HepG2 (cell line): ENCODE measurements around the gene KSR1. TPM values are rescaled to one million over a fixed set of nuclear protein-coding genes. Genes with fewer than 3 reads are reported as not detected.

Experiments
- ATAC-seq: fragments of 200-7000 bp; cut with Tn5 transposase; 3 replicates; pipeline ENCODE4 v1.9.1; 2020; ENCODE audit warnings: mild to moderate bottlenecking, moderate library complexity
- BruUV-seq: library from RNA; stranded (reverse); fragments of 400-500 nt; replicated peaks from 2 replicates; lab custom pipeline; 2021; lab: Mats Ljungman, UMichigan
- CTCF ChIA-PET: fragments of 300-600 bp; formaldehyde crosslinking; extraction: SDS; loops from one replicate; lab custom pipeline; 2021; ENCODE audit warnings: low total read pairs, inconsistent platforms, low intra/inter-chr PET ratio; lab: Yijun Ruan, JAX
- POLR2A ChIA-PET: fragments of 350-600 bp; sonication (Branson Sonifier 250); formaldehyde crosslinking; loops from one replicate; lab custom pipeline; 2020; ENCODE audit warnings: antibody characterized with exemption, inconsistent platforms; lab: Yijun Ruan, JAX
- DNase-seq: peaks from one replicate; pipeline ENCODE4 v3.0.0-alpha.2; 2015; ENCODE audit warnings: low spot score
- FAIRE-seq: peaks from 3 replicates; lab custom pipeline; 2011; peaks lifted over from hg19 to GRCh38; lab: Jason Lieb, UNC
- H2AFZ ChIP-seq: one replicate; pipeline ENCODE4 v1.6.1; 2011; ENCODE audit warnings: low read length, inconsistent platforms
- H3K27ac ChIP-seq: fragments of 300-600 bp; 3 replicates; pipeline ENCODE4 v1.8.0; 2011; ENCODE audit warnings: mixed run types, mild to moderate bottlenecking, mixed read lengths, low read length, inconsistent platforms; ENCODE audit not compliant: insufficient read depth; ENCODE audit errors: extremely low read length
- H3K27me3 ChIP-seq, 2 experiments: fragments of 200-600 bp in 1 of 2; 2 replicates in 1 of 2; 3 replicates in 1 of 2; pipeline versions ENCODE4 v1.6.0 to v1.8.0; 2011; ENCODE audit warnings: low read length in 2 of 2, mild to moderate bottlenecking in 2 of 2, moderate library complexity in 2 of 2, inconsistent platforms in 1 of 2; ENCODE audit not compliant: insufficient read depth in 2 of 2, control insufficient read depth in 1 of 2
- H3K36me3 ChIP-seq, 2 experiments: fragments of 200-600 bp in 1 of 2; replicated peaks in 1 of 2; 2 replicates in 1 of 2; 3 replicates in 1 of 2; pipeline versions ENCODE4 v1.5.1 to v1.8.0; 2011; ENCODE audit warnings: low read length in 2 of 2, inconsistent platforms in 1 of 2; ENCODE audit not compliant: insufficient read depth in 2 of 2, control insufficient read depth in 1 of 2
- H3K4me1 ChIP-seq: 2 replicates; pipeline ENCODE4 v1.5.1; 2012; ENCODE audit warnings: low read length, inconsistent platforms; ENCODE audit not compliant: insufficient read depth
- H3K4me2 ChIP-seq: 2 replicates; pipeline ENCODE4 v1.6.0; 2011; ENCODE audit warnings: low read depth, low read length, inconsistent platforms
- H3K4me3 ChIP-seq, 3 experiments: fragments of 200-600 bp in 1 of 3; sonication (generic), shearing (Covaris generic) in 1 of 3; replicated peaks in 1 of 3; 2 replicates each; pipeline ENCODE4 v1.5.1; 2011 to 2016; ENCODE audit warnings: low read length in 3 of 3, inconsistent platforms in 2 of 3, low read depth in 2 of 3, mild to moderate bottlenecking in 2 of 3, control low read depth in 1 of 3, mixed read lengths in 1 of 3; ENCODE audit not compliant: insufficient read depth in 1 of 3
- H3K79me2 ChIP-seq: one replicate; pipeline ENCODE4 v1.6.1; 2011; ENCODE audit warnings: low read length, inconsistent platforms; ENCODE audit not compliant: insufficient read depth
- H3K9ac ChIP-seq: 2 replicates; pipeline ENCODE4 v1.6.0; 2011; ENCODE audit warnings: mild to moderate bottlenecking, low read depth, low read length, inconsistent platforms; ENCODE audit not compliant: insufficient read depth
- H3K9me3 ChIP-seq: 2 replicates; pipeline ENCODE4 v1.5.1; 2012; ENCODE audit warnings: mild to moderate bottlenecking, low read length
- H4K20me1 ChIP-seq: 2 replicates; pipeline ENCODE4 v1.6.0; 2011; ENCODE audit warnings: inconsistent platforms, mild to moderate bottlenecking, low read length, moderate library complexity; ENCODE audit not compliant: insufficient read depth
- CC2D1A ChIP-seq: sonication (generic); formaldehyde crosslinking; IDR thresholded peaks from 2 replicates; pipeline ENCODE4 v1.8.1; 2023; ENCODE audit warnings: mild to moderate bottlenecking, missing genetic modification reagents
- HNRNPK ChIP-seq: fragments of 200-400 bp; formaldehyde crosslinking; IDR thresholded peaks from 2 replicates; pipeline ENCODE4 v1.6.1; 2018; ENCODE audit warnings: low read length, low read depth, moderate library complexity, mild to moderate bottlenecking; ENCODE audit not compliant: poor library complexity, severe bottlenecking
- KLF6 ChIP-seq: IDR thresholded peaks from 2 replicates; pipeline ENCODE4 v1.8.0; 2016; ENCODE audit warnings: missing biosample characterization, missing genetic modification reagents
- SNAPC2 ChIP-seq: sonication (generic); formaldehyde crosslinking; IDR thresholded peaks from 2 replicates; pipeline ENCODE4 v1.8.1; 2022; ENCODE audit warnings: mild to moderate bottlenecking, missing genetic modification reagents
- ZMYM4 ChIP-seq: sonication (generic); formaldehyde crosslinking; IDR thresholded peaks from 2 replicates; pipeline ENCODE4 v1.8.1; 2023; ENCODE audit warnings: mild to moderate bottlenecking, missing genetic modification reagents
- ZNF256 ChIP-seq: sonication (generic); formaldehyde crosslinking; conservative IDR thresholded peaks from 2 replicates; pipeline ENCODE4 v1.4.0; 2020; ENCODE audit warnings: missing genetic modification reagents
- ZNF264 ChIP-seq: sonication (generic); formaldehyde crosslinking; IDR thresholded peaks from 2 replicates; pipeline ENCODE4 v1.4.0; 2020; ENCODE audit warnings: missing genetic modification reagents
- ZNF546 ChIP-seq: sonication (generic); formaldehyde crosslinking; conservative IDR thresholded peaks from 2 replicates; pipeline ENCODE4 v1.8.1; 2023; ENCODE audit warnings: mild to moderate bottlenecking, missing genetic modification reagents
- ZNF644 ChIP-seq: IDR thresholded peaks from 2 replicates; pipeline ENCODE4 v1.6.1; 2016; ENCODE audit warnings: low read depth
- ZNF75D ChIP-seq: sonication (generic); formaldehyde crosslinking; IDR thresholded peaks from 2 replicates; pipeline ENCODE4 v1.8.1; 2023; ENCODE audit warnings: missing genetic modification reagents, mild to moderate bottlenecking, borderline replicate concordance
- WGBS: methylation state at CpG from one replicate; pipeline ENCODE4 v1.1.6; 2017; ENCODE audit warnings: low lambda C conversion rate; 5-methylcytosine and 5-hydroxymethylcytosine counted together
- in situ Hi-C: cut with HindIII; loops from 2 replicates; pipeline ENCODE4 v1.10.0; 2017; ENCODE audit warnings: low pct_unique_long_range_greater_than_20kb; ENCODE audit not compliant: extremely low pct_ligation_motif_present
- intact Hi-C: fragments of 100-400 bp; cut with micrococcal nuclease; formaldehyde crosslinking; loops from one replicate; pipeline ENCODE4 v1.10.0; 2022; ENCODE audit not compliant: unreplicated experiment
- polyA plus RNA-seq, 8 experiments: library from polyadenylated mRNA; depleted of rRNA in 3 of 8; stranded (reverse) in 7 of 8; unstranded in 1 of 8; fragments of >200 nt; fragmentation: Illumina TruSeq in 4 of 8; extraction: Trizol in 4 of 8; gene quantifications; 2 replicates each; pipeline versions ENCODE4 v1.2.1 to v1.2.3, GENCODE V29; 2011 to 2016; ENCODE audit warnings: low read depth in 4 of 8, missing spikeins in 1 of 8, mixed read lengths in 1 of 8; ENCODE audit not compliant: insufficient read depth in 1 of 8
- total RNA-seq, 5 experiments: library from RNA; depleted of rRNA; stranded (reverse); fragments of >200 nt; fragmentation: Illumina TruSeq; extraction: Trizol; gene quantifications; 2 replicates each; pipeline ENCODE4 v1.2.3, GENCODE V29; 2016; ENCODE audit warnings: low read depth in 1 of 5
- TF ChIP-seq, protein P1 (sequence below): sonication (generic); formaldehyde crosslinking; IDR thresholded peaks from 2 replicates; pipeline ENCODE4 v1.4.0; 2020; ENCODE audit warnings: mild to moderate bottlenecking, missing genetic modification reagents
- TF ChIP-seq, protein P2 (sequence below): sonication (generic); formaldehyde crosslinking; IDR thresholded peaks from 2 replicates; pipeline ENCODE4 v1.4.0; 2020; ENCODE audit warnings: missing genetic modification reagents, borderline replicate concordance
- TF ChIP-seq, protein P3 (sequence below), 2 experiments: fragments of 450-650 bp in 1 of 2; sonication (generic) in 1 of 2; formaldehyde crosslinking; IDR thresholded peaks; 2 replicates each; pipeline versions ENCODE4 v1.5.0 to v1.8.0; 2020 to 2022; ENCODE audit warnings: mild to moderate bottlenecking in 1 of 2, missing genetic modification reagents in 1 of 2
- TF ChIP-seq, protein P4 (sequence below): sonication (generic); formaldehyde crosslinking; IDR thresholded peaks from 2 replicates; pipeline ENCODE4 v1.8.1; 2023; ENCODE audit warnings: missing genetic modification reagents, mild to moderate bottlenecking, borderline replicate concordance

Gene KSR1
- total and polyA plus RNA-seq, 2 of the 13 experiments (the other 11 are each of a cell fraction or from before 2014, with no cell fraction given), result 10.1 to 16.6 TPM

DNA sequence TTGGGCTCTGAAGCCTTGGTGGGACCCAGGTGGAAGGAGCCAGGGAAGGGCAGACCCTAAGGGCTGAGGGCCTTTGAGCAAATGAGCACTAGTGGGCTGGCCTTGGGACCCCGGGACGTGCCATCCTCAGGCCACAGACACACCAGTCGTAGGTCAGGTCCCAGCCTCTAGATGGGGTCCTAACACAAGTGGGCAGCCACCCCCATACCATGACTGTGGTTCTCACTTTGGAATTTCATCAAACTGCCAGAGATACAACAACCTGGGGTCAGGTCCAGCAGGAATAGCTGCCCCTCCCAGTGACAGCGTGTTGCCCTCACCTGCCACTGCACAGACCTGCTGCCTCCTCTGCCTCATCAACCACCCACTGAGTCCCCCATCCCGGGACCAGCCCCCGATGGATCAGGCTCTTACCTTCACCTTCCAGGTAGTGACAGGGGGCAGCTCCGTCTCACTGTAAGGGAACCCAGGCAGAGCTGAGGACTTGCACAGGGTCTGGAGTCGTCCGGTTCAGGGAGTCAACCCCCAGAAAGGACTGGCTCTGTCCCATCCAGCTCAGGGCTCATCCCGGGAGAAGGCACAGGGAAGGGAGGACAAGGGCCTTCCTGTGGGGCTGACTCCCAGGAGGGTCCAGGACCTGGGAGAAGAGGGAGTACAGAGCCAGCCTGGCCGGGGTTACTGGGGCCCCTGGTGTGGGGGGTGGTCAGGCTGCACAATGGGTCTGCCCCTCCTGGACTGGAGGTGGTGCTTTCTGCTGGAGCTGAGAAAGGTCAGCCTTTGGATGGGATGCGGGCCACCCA is 214.7 kb downstream of the KSR1 start:
- TF ChIP-seq ZMYM4 (CRISPR knock-in tag), result no peak
- TF ChIP-seq, protein P1, sequence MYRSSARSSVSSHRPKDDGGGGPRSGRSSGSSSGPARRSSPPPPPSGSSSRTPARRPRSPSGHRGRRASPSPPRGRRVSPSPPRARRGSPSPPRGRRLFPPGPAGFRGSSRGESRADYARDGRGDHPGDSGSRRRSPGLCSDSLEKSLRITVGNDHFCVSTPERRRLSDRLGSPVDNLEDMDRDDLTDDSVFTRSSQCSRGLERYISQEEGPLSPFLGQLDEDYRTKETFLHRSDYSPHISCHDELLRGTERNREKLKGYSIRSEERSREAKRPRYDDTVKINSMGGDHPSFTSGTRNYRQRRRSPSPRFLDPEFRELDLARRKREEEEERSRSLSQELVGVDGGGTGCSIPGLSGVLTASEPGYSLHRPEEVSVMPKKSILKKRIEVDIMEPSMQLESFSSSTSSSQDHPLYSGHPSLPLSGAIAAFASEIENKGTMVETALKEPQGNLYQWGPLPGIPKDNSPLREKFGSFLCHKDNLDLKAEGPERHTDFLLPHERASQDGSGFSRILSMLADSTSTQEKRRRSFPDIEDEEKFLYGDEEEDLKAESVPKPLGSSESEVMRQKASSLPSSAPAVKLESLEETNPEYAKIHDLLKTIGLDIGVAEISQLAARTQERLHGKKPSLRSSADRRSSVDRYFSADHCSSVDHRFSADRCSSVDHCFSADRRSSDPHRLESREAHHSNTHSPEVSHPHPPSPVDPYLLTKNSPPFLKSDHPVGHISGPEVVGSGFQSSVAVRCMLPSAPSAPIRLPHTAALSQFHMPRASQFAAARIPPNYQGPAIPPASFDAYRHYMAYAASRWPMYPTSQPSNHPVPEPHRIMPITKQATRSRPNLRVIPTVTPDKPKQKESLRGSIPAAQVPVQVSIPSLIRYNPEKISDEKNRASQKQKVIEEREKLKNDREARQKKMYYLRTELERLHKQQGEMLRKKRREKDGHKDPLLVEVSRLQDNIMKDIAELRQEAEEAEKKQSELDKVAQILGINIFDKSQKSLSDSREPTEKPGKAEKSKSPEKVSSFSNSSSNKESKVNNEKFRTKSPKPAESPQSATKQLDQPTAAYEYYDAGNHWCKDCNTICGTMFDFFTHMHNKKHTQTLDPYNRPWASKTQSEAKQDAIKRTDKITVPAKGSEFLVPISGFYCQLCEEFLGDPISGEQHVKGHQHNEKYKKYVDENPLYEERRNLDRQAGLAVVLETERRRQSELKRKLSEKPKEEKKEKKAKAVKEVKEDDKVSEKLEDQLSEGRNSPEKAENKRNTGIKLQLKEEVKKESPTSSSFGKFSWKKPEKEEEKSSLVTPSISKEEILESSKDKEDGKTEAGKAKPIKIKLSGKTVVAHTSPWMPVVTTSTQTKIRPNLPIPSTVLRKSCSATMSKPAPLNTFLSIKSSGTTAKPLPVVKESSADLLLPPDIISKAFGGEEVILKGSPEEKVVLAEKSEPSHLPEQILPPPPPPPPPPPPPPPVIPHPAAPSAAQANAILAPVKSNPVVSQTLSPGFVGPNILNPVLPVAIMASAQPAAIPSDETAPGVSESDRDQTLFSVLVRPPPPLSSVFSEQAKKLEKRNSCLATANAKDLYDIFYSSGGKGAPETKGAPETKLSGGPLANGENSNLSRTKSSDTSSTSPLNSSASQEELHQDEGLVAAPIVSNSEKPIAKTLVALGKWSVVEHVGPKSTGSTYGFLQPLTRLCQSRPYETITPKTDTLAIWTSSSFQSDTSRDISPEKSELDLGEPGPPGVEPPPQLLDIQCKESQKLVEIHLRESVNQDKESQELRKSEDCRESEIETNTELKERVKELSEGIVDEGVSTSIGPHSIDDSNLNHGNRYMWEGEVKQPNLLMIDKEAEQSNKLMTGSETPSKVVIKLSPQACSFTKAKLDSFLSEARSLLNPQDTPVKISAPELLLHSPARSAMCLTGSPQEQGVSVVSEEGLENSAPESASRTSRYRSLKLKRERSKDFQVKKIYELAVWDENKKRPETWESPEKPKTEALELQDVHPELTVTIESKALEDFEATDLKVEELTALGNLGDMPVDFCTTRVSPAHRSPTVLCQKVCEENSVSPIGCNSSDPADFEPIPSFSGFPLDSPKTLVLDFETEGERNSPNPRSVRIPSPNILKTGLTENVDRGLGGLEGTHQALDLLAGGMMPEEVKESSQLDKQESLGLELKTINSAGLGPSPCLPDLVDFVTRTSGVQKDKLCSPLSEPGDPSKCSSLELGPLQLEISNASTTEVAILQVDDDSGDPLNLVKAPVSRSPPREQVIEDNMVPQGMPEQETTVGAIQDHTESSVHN (CRISPR knock-in tag), result no peak
- no peak for TF ChIP-seq ZNF264
- TF ChIP-seq ZNF644, result no peak
- no peak for TF ChIP-seq CC2D1A (CRISPR knock-in tag)
- TF ChIP-seq HNRNPK, result no peak
- TF ChIP-seq ZNF75D (CRISPR knock-in tag), result no peak
- TF ChIP-seq SNAPC2 (CRISPR knock-in tag), result no peak
- TF ChIP-seq, protein P2, sequence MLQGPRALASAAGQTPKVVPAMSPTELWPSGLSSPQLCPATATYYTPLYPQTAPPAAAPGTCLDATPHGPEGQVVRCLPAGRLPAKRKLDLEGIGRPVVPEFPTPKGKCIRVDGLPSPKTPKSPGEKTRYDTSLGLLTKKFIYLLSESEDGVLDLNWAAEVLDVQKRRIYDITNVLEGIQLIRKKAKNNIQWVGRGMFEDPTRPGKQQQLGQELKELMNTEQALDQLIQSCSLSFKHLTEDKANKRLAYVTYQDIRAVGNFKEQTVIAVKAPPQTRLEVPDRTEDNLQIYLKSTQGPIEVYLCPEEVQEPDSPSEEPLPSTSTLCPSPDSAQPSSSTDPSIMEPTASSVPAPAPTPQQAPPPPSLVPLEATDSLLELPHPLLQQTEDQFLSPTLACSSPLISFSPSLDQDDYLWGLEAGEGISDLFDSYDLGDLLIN (CRISPR knock-in tag), result no peak
- TF ChIP-seq, protein P3, sequence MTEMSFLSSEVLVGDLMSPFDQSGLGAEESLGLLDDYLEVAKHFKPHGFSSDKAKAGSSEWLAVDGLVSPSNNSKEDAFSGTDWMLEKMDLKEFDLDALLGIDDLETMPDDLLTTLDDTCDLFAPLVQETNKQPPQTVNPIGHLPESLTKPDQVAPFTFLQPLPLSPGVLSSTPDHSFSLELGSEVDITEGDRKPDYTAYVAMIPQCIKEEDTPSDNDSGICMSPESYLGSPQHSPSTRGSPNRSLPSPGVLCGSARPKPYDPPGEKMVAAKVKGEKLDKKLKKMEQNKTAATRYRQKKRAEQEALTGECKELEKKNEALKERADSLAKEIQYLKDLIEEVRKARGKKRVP (CRISPR knock-in tag; IDR thresholded peaks at IDR 0.05), result no peak
- no peak for TF ChIP-seq ZNF256 (CRISPR knock-in tag)
- no peak for TF ChIP-seq ZNF546 (CRISPR knock-in tag)
- TF ChIP-seq, protein P4, sequence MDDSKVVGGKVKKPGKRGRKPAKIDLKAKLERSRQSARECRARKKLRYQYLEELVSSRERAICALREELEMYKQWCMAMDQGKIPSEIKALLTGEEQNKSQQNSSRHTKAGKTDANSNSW (CRISPR knock-in tag), result no peak
- TF ChIP-seq KLF6 (CRISPR knock-in tag), result no peak
- TF ChIP-seq, all 625 proteins: peak for 0
- FAIRE-seq (no peak), ATAC-seq (no peak), DNase-seq (no peak)
- intact Hi-C loops (no loop called here), in situ Hi-C loops (no loop called here)
- BruUV-seq, result no TSS peak
- Histone ChIP-seq H3K4me1 (no peaks in the 10 kb centered on the region), H3K9ac (no peak overlapping the region), H2AFZ (no peak overlapping the region), H3K4me3 (no peak overlapping the region), H4K20me1 (no peaks in the 10 kb centered on the region), H3K9me3 (no peaks in the 10 kb centered on the region), H3K36me3 (no peaks in the 10 kb centered on the region), H3K4me2 (no peak overlapping the region), H3K27ac (no peak overlapping the region), H3K79me2 (no peaks in the 10 kb centered on the region), H3K27me3 (peaks cover 2 to 5% of the 10 kb centered on the region in 2 experiments; a peak in 2 of 5 replicates)
- WGBS, result 0% methylated on average over 2 of the region's 12 CpGs
- POLR2A ChIA-PET, result no interaction called here
- CTCF ChIA-PET, result no interaction called here
